ENCODE results near the gene PPIF.

PPIF gene

GRCh38 chr10:79349072-79349491, 1.8 kb downstream of the PPIF start:
- DNase-seq (ENCODE audit: low spot score) = no peak

- no peak for DNase-seq (ENCODE audit: low spot score)
Measured at GRCh38 chr10:79349766-79350406, 2.6 kb downstream of the PPIF start.

GRCh38 chr10:79350407-79351154, 3.3 kb downstream of the PPIF start:
- DNase-seq (ENCODE audit: low spot score) = no peak

- no peak for DNase-seq (ENCODE audit: low spot score)
Measured at GRCh38 chr10:79351332-79351731, 4.1 kb downstream of the PPIF start.

- DNase-seq (ENCODE audit: low spot score) = no peak
Measured at GRCh38 chr10:79352035-79352877, 5.0 kb downstream of the PPIF start.

GRCh38 chr10:79353000-79353406, 5.7 kb downstream of the PPIF start:
- no peak for DNase-seq (ENCODE audit: low spot score)

- no peak for DNase-seq (ENCODE audit: low spot score)
Measured at GRCh38 chr10:79353726-79354125, 6.5 kb downstream of the PPIF start.

- no peak for DNase-seq (ENCODE audit: low spot score)
Measured at GRCh38 chr10:79354141-79354540, 6.9 kb downstream of the PPIF start.

- DNase-seq (ENCODE audit: low spot score) = no peak
Measured at GRCh38 chr10:79354615-79355014, 7.3 kb downstream of the PPIF start.

GRCh38 chr10:79355420-79356017, 8.2 kb downstream of the PPIF start:
- no peak for DNase-seq (ENCODE audit: low spot score)

GRCh38 chr10:79356104-79356503, 8.8 kb downstream of the PPIF start:
- DNase-seq (ENCODE audit: low spot score) = no peak

GRCh38 chr10:79357180-79357579, 9.9 kb downstream of the PPIF start:
- DNase-seq (ENCODE audit: low spot score) = no peak

- DNase-seq (ENCODE audit: low spot score) = no peak
Measured at GRCh38 chr10:79358811-79359210, 11.5 kb downstream of the PPIF start.

GRCh38 chr10:79359816-79360498, 12.7 kb downstream of the PPIF start:
- DNase-seq (ENCODE audit: low spot score) = no peak

GRCh38 chr10:79360499-79361342, 13.5 kb downstream of the PPIF start:
- no peak for DNase-seq (ENCODE audit: low spot score)

GRCh38 chr10:79361726-79362397, 14.6 kb downstream of the PPIF start:
- no peak for DNase-seq (ENCODE audit: low spot score)

- no peak for DNase-seq (ENCODE audit: low spot score)
Measured at GRCh38 chr10:79367426-79368189, 20.3 kb downstream of the PPIF start.

- no peak for DNase-seq (ENCODE audit: low spot score)
Measured at GRCh38 chr10:79372871-79373270, 25.6 kb downstream of the PPIF start.
